Stimulated activated CD4-positive, alpha-beta T cell treated with anti-CD3 and anti-CD28 coated beads, Interleukin-4, amount 100 ng/mL, for 4 hours (primary cell): Measurements from ENCODE around the gene PTGDS.
"Not testable (repeated sequence)": the region's sequence is repeated elsewhere in the genome, so short reads cannot be mapped to it uniquely, and the experiment has no call there.

Experiments used
- DNase-seq, 2 experiments: peaks; one replicate each; pipeline ENCODE4 v3.0.0-alpha.2; 2020

The PTGDS gene

GRCh38 chr9:136992819-136993369 is 15.6 kb downstream of the PTGDS start:
- DNase-seq, result no peak

DNA sequence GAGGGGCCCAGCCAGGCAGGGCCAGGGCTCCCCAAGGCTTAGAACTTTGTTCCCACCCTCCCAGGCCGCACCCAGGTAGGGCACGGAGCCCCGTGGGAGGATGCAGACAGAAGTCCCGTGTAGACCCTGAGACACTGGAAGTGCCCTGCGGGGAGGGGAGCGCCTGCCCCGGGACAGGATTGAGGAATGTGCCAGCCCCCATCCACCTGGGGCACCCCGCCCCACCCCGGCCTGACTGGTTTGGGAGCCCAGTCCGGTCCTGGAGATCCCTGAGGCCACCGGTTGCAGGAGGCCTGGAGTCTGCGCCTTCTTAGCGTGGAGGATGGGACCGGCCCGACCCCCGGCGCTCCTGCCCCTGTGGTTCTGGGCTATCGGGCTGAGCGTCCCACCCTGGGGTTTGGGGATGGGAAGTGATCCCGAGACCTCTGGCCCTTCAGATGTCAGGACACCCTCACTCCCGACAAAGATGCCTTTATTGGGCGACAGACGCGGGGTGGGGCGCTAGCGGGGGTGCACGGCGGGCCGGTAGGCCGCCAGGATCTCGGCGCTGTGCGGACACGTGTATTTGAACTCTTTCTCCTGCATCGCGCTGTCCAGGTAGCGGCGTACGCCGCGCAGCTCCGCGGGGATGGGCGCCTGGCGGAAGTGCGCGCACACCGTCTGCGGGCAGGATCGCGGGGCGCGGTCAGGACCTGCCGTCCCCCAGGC is 17.0 kb downstream of the PTGDS start:
- no peak for DNase-seq

DNA sequence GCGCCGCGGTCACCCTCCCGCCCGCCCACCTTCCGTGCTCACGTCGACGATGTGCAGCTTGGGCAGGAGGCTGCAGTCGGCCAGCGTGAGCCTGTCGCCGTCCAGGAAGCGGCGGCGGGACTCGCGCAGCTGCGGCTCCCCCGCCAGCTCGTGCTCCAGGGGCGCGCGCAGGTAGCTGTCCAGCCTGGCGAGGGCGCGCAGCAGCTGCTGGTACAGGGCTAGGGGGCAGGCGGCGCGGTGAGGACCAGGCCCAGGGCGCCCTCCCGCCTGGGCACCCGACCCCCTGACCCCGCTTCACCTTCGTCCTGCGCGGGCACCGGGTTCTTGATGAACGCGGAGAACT is 17.6 kb downstream of the PTGDS start:
- DNase-seq, result no peak

- DNase-seq, result no peak
Observed at GRCh38 chr9:136995362-136995761, 18.1 kb downstream of the PTGDS start.

DNA sequence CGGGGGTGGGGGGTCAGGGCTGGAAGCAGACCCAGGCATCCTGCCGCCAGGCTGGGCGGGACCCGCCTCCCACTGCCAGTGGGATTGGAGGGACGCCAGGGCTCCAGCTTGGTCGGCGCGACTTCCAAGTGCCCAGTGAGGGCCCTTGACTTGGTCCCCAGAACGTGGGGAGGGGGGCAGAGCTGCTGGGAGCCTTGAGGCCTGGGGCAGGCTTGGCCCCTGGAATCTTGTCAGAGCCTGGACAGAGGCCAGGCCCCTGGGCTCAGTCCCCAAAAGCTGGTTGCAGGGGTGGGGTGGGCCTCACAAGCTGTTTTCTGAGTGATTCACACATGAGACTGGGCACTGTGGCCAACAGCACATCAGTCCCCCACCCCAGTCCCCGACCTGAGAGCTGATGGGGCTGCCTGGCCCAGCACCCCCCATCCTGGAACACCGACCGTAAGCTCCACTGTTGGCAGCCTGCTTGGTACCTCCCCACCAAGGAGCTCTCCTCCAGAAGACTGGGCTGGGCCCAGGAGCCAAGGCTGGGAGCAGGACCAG is 18.5 kb downstream of the PTGDS start:
- no peak for DNase-seq

- peak; percentile 23 to 29 for DNase-seq
Observed at GRCh38 chr9:136996361-136997292, 19.3 kb downstream of the PTGDS start, which contains the start of gene CLIC3. Gene CLIC3 (minus strand): TSS chr9:136996568. CDS start chr9:136996543, 25 bp downstream.

DNA sequence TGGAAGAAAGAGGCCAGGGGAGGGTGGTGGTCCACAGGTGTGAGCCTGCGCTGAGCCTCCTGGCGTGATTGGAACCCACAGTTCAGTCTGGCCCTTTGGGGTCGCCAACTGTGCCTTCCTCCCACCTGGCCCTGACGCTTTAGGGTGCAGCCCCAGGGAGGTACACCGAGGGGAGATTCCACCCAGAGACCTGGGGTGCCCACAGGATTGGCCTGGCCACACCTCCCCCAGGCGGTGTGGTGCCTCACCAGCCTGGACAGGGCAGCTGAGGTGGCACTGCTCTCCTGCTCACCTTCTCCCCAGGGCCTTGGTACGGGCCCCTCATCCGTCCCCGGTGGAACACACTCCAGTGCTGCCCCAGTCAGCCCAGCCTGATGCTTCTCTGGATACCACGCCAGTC is 20.1 kb downstream of the PTGDS start:
- no peak for DNase-seq

DNA sequence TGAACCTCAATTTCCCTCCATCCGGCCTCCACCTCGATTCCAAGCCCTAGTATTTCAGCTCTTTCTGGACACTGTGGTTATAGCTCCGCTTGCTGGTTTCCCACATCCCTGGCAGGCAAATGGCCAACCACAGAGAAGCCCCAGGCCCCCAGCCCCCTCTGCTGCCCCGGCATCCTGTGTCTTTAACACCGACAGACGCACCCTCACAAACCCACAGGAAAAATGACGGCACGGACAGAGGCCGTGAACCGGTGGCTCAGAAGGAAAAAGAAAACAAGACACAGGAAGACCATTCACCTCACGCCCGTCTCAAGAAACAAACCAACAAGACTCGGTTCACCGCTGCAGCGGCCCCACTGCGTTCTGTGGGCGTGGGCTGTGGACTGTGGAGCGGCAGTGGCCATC is 20.5 kb downstream of the PTGDS start:
- DNase-seq, result no peak

DNA sequence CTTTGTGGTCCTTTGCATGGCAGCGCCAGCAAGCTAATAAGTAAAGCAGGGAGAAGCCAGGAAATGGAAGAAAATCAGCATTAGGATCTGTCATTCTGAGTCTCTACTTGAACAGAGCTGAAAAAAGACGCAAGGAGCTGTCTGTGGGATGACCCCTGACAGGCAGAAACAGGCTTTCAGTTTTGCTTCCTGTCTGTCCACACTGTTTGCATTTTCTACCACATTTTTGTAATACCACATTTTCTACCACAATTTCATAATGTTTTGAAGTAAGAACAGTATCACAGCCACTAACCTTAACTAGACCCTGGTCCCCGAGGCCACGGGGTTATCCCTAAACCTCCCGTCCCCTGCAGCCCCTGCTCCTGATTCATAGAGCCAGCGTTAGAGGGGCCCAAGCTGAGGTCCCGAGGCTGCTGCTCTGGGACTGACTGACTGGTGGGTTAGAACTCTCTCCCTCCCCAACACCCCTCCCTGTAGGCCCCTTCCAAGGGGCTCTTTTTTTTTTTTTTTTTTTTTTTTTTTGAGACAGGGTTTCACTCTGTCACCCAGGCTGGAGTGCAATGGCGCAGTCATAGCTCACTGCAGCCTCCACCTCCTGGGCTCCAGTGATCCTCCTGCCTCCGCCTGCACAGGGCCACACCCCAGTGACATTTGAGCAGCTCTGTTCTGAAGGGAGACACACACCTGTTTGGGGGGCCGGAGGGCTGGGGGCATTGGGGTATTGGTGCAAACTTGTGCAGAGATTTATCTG is 23.1 kb downstream of the PTGDS start:
- no peak for DNase-seq

DNA sequence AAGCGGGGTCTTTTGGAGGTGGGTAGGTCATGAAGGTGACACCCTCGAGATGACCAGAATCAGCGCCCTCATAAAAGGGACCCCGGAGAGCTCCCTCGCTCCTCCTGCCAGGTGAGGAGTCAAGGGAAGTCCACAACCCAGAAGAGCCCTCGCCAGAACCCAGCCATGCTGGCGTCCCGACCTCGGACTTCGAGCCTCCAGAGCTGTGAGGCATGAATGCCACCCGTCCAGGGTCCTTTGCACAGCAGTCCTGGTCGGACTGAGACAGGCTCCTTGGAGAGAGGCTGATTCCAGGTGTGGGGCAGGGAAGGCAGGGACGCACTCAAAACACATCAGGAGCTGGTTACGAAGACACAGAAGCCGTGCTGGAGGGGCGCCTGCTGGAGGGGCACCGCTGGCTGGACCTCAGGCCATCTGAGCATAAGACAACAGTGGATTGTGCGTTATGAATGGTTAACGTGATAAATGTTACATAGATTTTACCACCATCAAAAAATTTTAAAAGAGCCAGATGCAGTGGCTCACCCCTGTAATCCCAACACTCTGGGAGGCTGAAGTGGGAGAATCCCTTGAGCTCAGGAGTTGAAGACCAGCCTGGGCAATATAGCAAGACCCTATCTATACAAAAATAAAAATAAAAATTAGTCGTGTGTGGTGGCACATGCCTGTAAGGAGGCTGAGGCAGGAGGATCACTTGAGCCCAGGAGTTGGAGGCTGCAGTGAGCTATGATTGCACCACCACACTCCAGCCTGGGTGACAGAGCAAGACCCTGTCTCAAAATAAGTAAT is 24.7 kb downstream of the PTGDS start:
- no peak for DNase-seq

DNA sequence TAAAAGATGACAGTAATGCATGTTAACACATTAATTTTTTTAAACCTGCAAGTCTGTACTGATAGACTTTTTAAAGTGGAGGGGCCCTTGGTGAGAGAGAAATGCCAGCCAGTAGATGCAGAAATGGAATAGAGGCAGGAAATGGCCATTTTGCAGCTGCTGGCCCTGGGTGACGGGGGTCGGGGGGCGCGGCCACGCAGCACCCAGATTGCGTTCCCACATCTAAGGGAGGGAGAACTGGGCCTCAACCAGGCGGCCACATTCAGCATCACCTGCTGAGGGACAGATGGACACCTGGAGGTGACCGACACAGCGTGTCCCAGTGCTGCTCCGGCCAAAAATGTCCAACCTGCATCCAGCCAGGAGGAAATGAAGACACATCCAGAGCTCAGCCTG is 25.3 kb downstream of the PTGDS start:
- DNase-seq, result no peak

GRCh38 chr9:137004285-137004684 is 27.0 kb downstream of the PTGDS start:
- not testable (repeated sequence) for DNase-seq

DNA sequence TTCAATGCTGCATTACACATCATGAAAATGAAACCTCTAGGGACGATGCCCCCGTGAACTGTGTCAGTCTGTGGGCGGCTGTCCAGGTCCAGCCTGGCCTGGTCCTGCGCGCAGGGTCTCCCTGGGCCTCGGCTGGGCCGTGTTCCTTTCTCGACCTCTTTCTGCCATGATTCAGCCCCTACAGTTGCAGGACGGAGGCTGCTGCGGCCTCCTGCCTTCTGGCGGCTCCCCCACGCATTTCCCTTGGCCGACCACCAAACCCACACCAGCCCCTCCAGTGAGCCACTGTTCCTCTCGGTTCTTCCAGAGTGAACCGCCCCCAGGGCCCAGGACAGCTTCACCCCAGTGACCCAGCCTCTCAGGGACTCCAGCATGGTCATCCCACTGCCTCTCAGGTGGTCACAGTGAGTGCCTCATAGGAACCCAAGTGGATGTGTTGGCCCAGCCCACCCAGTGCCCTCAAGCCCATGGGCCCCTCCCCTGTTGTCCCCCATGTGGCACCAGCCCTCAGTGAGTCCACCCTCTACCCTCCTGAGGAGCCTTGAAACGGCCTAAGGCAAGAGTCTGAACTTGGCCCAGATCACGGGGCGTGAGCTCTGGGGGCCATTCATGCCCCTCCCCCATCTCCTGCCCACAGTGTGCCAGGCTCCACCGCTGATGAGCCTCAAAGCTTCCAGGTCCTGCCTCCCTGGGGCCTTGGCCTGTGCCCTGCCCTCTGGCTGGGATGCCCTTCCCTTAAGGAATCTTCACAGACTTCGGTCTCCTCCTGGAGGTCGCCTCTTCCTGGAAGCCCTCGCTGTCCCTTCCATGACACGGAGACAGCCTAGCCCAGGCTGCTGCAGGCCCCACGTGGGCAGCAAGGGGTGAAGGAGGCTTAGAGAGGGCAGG is 29.1 kb downstream of the PTGDS start:
- DNase-seq, result no peak

GRCh38 chr9:137007108-137007815 is 30.0 kb downstream of the PTGDS start:
- DNase-seq, result no peak

GRCh38 chr9:137007816-137008270 is 30.5 kb downstream of the PTGDS start:
- DNase-seq, result no peak

DNA sequence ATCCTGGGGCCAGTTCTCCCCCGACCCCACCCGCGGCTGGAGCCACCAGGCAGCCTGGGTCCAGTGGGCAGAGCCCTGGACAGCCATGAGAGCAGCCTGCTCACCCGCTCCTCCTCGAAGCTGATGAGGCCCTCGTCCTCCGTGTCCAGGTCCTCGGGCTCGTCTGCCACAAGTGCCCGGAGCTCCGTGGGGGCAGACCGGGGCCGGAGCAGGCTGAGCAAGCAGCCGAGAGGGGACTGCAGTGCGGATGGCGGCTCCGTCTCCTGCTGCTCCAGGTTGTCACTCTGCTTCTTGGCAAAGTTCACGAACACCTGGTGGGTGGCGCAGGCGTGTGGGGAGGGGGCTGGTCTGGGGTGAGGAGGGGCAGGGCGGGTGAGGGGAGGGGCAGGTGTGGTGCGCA is 31.0 kb downstream of the PTGDS start:
- no peak for DNase-seq

GRCh38 chr9:137009217-137009616 is 31.9 kb downstream of the PTGDS start:
- no peak for DNase-seq

DNA sequence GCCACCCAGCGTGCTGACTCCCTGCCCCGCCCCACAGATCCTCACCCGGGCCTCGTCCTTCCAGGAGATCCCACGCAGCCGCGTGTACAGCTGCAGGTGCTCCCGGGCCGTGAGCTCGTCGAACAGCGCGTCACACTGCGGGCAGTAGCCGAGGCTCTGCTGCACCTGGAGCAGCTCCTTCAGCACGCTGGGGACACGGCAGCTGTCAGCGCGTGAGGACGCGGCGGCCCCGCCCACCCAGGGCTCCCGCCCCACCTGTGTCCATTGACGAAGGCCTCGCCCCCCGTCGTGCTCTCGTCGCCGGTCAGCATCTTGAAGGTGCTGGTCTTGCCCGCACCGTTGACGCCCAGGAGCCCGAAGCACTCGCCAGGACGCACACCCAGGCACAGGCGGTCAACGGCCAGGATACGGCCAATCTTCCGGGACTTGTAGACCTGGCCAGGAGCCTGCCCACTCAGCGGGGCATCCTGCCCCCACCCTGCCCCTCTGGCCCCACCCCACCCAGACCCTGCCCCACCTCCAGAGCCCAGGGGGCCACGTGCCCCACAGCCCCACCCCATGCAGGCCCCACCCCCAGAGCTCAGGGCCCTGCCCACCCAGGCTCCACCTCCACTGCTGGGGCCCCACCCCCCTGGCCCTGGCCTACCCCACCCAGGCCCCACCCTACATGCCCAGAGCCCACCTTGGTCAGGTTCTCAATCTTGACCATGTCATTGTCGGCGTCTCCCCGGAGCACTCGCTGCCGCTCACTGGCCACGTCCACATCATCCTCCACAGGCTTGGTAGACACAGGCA is 32.8 kb downstream of the PTGDS start:
- no peak for DNase-seq

GRCh38 chr9:137011156-137011555 is 33.9 kb downstream of the PTGDS start:
- DNase-seq, result no peak
